HepG2 (cell line): Measurements from ENCODE around the gene SMG5. TPM values are rescaled to one million over a fixed set of nuclear protein-coding genes. Genes with fewer than 3 reads are reported as not detected.

ENCODE experiments used
- CCDC6 ChIP-seq: sonication (generic); formaldehyde crosslinking; IDR thresholded peaks from 2 replicates; pipeline ENCODE4 v1.8.1; 2022; ENCODE audit warnings: mild to moderate bottlenecking, missing genetic modification reagents, moderate library complexity
- GATA4 ChIP-seq: sonication (generic); IDR thresholded peaks from 2 replicates; pipeline ENCODE4 v1.6.1; 2016; ENCODE audit warnings: antibody characterized with exemption, low read depth, borderline replicate concordance
- HNRNPLL ChIP-seq: fragments of 200-400 bp; formaldehyde crosslinking; IDR thresholded peaks from 2 replicates; pipeline ENCODE4 v1.6.1; 2017; ENCODE audit warnings: mild to moderate bottlenecking, low read depth, low read length; ENCODE audit not compliant: poor library complexity, severe bottlenecking
- IRF1 ChIP-seq: sonication (generic); formaldehyde crosslinking; IDR thresholded peaks from 2 replicates; pipeline ENCODE4 v1.4.0; 2020; ENCODE audit warnings: low read depth, mild to moderate bottlenecking, missing genetic modification reagents
- NPAS2 ChIP-seq: sonication (generic); formaldehyde crosslinking; IDR thresholded peaks from 2 replicates; pipeline ENCODE4 v1.8.0; 2022; ENCODE audit warnings: mild to moderate bottlenecking, missing genetic modification reagents, borderline replicate concordance
- PCBP2 ChIP-seq: fragments of 200-400 bp; formaldehyde crosslinking; optimal IDR thresholded peaks from 2 replicates; pipeline ENCODE3; 2018; ENCODE audit warnings: low read length, low read depth; ENCODE audit not compliant: poor library complexity, severe bottlenecking
- RBM22 ChIP-seq: fragments of 200-400 bp; formaldehyde crosslinking; optimal IDR thresholded peaks from 2 replicates; pipeline ENCODE3; 2017; ENCODE audit warnings: mild to moderate bottlenecking, low read length, moderate library complexity
- SSRP1 ChIP-seq: IDR thresholded peaks from 2 replicates; pipeline ENCODE4 v1.6.1; 2016; ENCODE audit warnings: control low read depth
- TCF12 ChIP-seq, 2 experiments: fragments of 450-650 bp in 1 of 2; sonication (generic) in 1 of 2; formaldehyde crosslinking in 1 of 2; IDR thresholded peaks; 2 replicates each; pipeline versions ENCODE4 v1.6.1 to v1.8.0; 2017 to 2022; ENCODE audit warnings: antibody characterized with exemption in 1 of 2, mild to moderate bottlenecking in 1 of 2, missing genetic modification reagents in 1 of 2, moderate library complexity in 1 of 2
- TFDP2 ChIP-seq: sonication (generic); formaldehyde crosslinking; IDR thresholded peaks from 2 replicates; pipeline ENCODE4 v1.4.0; 2020; ENCODE audit warnings: missing genetic modification reagents
- ZNF160 ChIP-seq: sonication (generic); formaldehyde crosslinking; IDR thresholded peaks from 2 replicates; pipeline ENCODE4 v1.8.0; 2022; ENCODE audit warnings: mild to moderate bottlenecking, inconsistent platforms, missing genetic modification reagents
- ZNF547 ChIP-seq: sonication (generic); formaldehyde crosslinking; IDR thresholded peaks from 2 replicates; pipeline ENCODE4 v1.5.1; 2020; ENCODE audit warnings: mild to moderate bottlenecking, missing genetic modification reagents
- ZNF563 ChIP-seq: sonication (generic); formaldehyde crosslinking; IDR thresholded peaks from 2 replicates; pipeline ENCODE4 v1.8.0; 2022; ENCODE audit warnings: mild to moderate bottlenecking, moderate library complexity, missing genetic modification reagents
- ZNF619 ChIP-seq: sonication (generic); formaldehyde crosslinking; IDR thresholded peaks from 2 replicates; pipeline ENCODE4 v1.4.0; 2020; ENCODE audit warnings: mild to moderate bottlenecking, missing genetic modification reagents
- ZNF710 ChIP-seq: sonication (generic); formaldehyde crosslinking; IDR thresholded peaks from 2 replicates; pipeline ENCODE4 v1.5.0; 2020; ENCODE audit warnings: mild to moderate bottlenecking, missing genetic modification reagents, borderline replicate concordance
- polyA plus RNA-seq, 8 experiments: library from polyadenylated mRNA; depleted of rRNA in 3 of 8; stranded (reverse) in 7 of 8; unstranded in 1 of 8; fragments of >200 nt; fragmentation: Illumina TruSeq in 4 of 8; extraction: Trizol in 4 of 8; gene quantifications; 2 replicates each; pipeline versions ENCODE4 v1.2.1 to v1.2.3, GENCODE V29; 2011 to 2016; ENCODE audit warnings: low read depth in 4 of 8, missing spikeins in 1 of 8, mixed read lengths in 1 of 8; ENCODE audit not compliant: insufficient read depth in 1 of 8
- total RNA-seq, 5 experiments: library from RNA; depleted of rRNA; stranded (reverse); fragments of >200 nt; fragmentation: Illumina TruSeq; extraction: Trizol; gene quantifications; 2 replicates each; pipeline ENCODE4 v1.2.3, GENCODE V29; 2016; ENCODE audit warnings: low read depth in 1 of 5
- TF ChIP-seq, protein P1 (sequence below): sonication (generic); formaldehyde crosslinking; IDR thresholded peaks from 2 replicates; pipeline ENCODE4 v1.4.0; 2020; ENCODE audit warnings: missing genetic modification reagents, low read depth, mild to moderate bottlenecking, borderline replicate concordance
- TF ChIP-seq, protein P2 (sequence below): sonication (generic); formaldehyde crosslinking; IDR thresholded peaks from 2 replicates; pipeline ENCODE4 v1.8.1; 2023; ENCODE audit warnings: mild to moderate bottlenecking, missing genetic modification reagents
- TF ChIP-seq, protein P3 (sequence below): sonication (generic); formaldehyde crosslinking; conservative IDR thresholded peaks from 2 replicates; pipeline ENCODE4 v1.4.0; 2020; ENCODE audit warnings: missing genetic modification reagents
- TF ChIP-seq, protein P4 (sequence below): sonication (generic); formaldehyde crosslinking; IDR thresholded peaks from 2 replicates; pipeline ENCODE4 v1.5.0; 2020; ENCODE audit warnings: mild to moderate bottlenecking, low read depth, missing genetic modification reagents, borderline replicate concordance

The SMG5 gene
- total and polyA plus RNA-seq, 2 of the 13 experiments (the other 11 are each of a cell fraction or from before 2014, with no cell fraction given), result 50.5 to 84.0 TPM

GRCh38 chr1:156245451-156246232 is 37.0 kb downstream of the SMG5 start (continued):
- TF ChIP-seq TFDP2 (CRISPR knock-in tag), result peak; percentile 49; the same call in 1 of the 2 replicates
- no peak for TF ChIP-seq CCDC6
- no peak for TF ChIP-seq TCF12 (IDR thresholded peaks at IDR 0.05)
- TF ChIP-seq TCF12 (CRISPR knock-in tag; IDR thresholded peaks at IDR 0.05), result peak; percentile 51; the same call in 1 of the 2 replicates
- TF ChIP-seq SSRP1, result peak; percentile 15; the same call in 1 of the 2 replicates
- TF ChIP-seq ZNF160, result peak; percentile 34; the same call in 1 of the 2 replicates
- TF ChIP-seq, protein P1, sequence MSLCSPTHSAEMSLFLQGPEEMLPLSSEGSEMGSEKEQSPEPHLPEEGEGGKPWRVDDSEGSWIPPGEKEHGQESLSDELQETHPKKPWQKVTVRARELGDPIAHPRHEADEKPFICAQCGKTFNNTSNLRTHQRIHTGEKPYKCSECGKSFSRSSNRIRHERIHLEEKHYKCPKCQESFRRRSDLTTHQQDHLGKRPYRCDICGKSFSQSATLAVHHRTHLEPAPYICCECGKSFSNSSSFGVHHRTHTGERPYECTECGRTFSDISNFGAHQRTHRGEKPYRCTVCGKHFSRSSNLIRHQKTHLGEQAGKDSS (CRISPR knock-in tag), result 0 out of 2 replicates have a peak, but pooled peaks have one; percentile 45
- TF ChIP-seq RBM22, result peak; percentile 20
- no peak for TF ChIP-seq PCBP2
- TF ChIP-seq, protein P2, sequence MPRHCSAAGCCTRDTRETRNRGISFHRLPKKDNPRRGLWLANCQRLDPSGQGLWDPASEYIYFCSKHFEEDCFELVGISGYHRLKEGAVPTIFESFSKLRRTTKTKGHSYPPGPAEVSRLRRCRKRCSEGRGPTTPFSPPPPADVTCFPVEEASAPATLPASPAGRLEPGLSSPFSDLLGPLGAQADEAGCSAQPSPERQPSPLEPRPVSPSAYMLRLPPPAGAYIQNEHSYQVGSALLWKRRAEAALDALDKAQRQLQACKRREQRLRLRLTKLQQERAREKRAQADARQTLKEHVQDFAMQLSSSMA (CRISPR knock-in tag), result no peak
- TF ChIP-seq NPAS2 (CRISPR knock-in tag), result no peak
- peak; percentile 69 for TF ChIP-seq ZNF563
- TF ChIP-seq, protein P3, sequence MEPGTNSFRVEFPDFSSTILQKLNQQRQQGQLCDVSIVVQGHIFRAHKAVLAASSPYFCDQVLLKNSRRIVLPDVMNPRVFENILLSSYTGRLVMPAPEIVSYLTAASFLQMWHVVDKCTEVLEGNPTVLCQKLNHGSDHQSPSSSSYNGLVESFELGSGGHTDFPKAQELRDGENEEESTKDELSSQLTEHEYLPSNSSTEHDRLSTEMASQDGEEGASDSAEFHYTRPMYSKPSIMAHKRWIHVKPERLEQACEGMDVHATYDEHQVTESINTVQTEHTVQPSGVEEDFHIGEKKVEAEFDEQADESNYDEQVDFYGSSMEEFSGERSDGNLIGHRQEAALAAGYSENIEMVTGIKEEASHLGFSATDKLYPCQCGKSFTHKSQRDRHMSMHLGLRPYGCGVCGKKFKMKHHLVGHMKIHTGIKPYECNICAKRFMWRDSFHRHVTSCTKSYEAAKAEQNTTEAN (CRISPR knock-in tag), result 0 out of 2 replicates have a peak, but pooled peaks have one; percentile 78
- TF ChIP-seq ZNF710, result 0 out of 2 replicates have a peak, but pooled peaks have one; percentile 56
- TF ChIP-seq GATA4, result no peak
- peak; percentile 53 for TF ChIP-seq HNRNPLL
- peak; percentile 68; the same call in 1 of the 2 replicates for TF ChIP-seq ZNF547 (CRISPR knock-in tag)
- TF ChIP-seq ZNF619 (CRISPR knock-in tag), result 0 out of 2 replicates have a peak, but pooled peaks have one; percentile 27
- TF ChIP-seq, protein P4, sequence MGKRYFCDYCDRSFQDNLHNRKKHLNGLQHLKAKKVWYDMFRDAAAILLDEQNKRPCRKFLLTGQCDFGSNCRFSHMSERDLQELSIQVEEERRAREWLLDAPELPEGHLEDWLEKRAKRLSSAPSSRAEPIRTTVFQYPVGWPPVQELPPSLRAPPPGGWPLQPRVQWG (CRISPR knock-in tag), result no peak
- 0 out of 2 replicates have a peak, but pooled peaks have one; percentile 61 for TF ChIP-seq IRF1 (CRISPR knock-in tag)
